OCI-LY7 (cell line): ENCODE results near the gene SLC6A7. TPM values are rescaled to one million over a fixed set of nuclear protein-coding genes. Genes with fewer than 3 reads are reported as not detected.

Source experiments
- BruUV-seq: library from RNA; stranded (reverse); fragments of 400-500 nt; replicated peaks from 2 replicates; lab custom pipeline; 2021; lab: Mats Ljungman, UMichigan
- CTCF ChIA-PET: fragments of 300-600 bp; sonication (Branson Sonifier 250); formaldehyde crosslinking; loops from one replicate; lab custom pipeline; 2022; ENCODE audit warnings: antibody characterized with exemption; ENCODE audit not compliant: unreplicated experiment; lab: Charles Lee
- POLR2A ChIA-PET: fragments of 300-600 bp; sonication (Branson Sonifier 250); formaldehyde crosslinking; loops from one replicate; lab custom pipeline; 2022; ENCODE audit warnings: antibody characterized with exemption; lab: Charles Lee
- DNase-seq: peaks from one replicate; pipeline ENCODE4 v3.0.0-alpha.2; 2015; ENCODE audit warnings: low spot score
- H2AFZ ChIP-seq: fragments of 200-600 bp; sonication (generic), shearing (Covaris generic); 2 replicates; pipeline ENCODE4 v1.6.1; 2014; ENCODE audit warnings: mild to moderate bottlenecking, antibody characterized with exemption, low read length, moderate library complexity
- H3K27ac ChIP-seq: fragments of 200-600 bp; sonication (generic); 2 replicates; pipeline ENCODE4 v1.5.1; 2014; ENCODE audit warnings: mixed run types, low read depth, mild to moderate bottlenecking, moderate library complexity, low read length, inconsistent platforms; ENCODE audit not compliant: poor library complexity, severe bottlenecking
- H3K36me3 ChIP-seq: fragments of 200-600 bp; sonication (generic); 2 replicates; pipeline ENCODE4 v1.6.1; 2014; ENCODE audit warnings: mild to moderate bottlenecking, antibody characterized with exemption, low read length, moderate library complexity, mixed read lengths; ENCODE audit not compliant: insufficient read depth
- H3K4me1 ChIP-seq: fragments of 200-600 bp; sonication (generic); 2 replicates; pipeline ENCODE4 v1.5.1; 2014; ENCODE audit warnings: mild to moderate bottlenecking, low read length; ENCODE audit not compliant: insufficient read depth, poor library complexity, severe bottlenecking
- H3K4me2 ChIP-seq: fragments of 200-600 bp; sonication (generic); 2 replicates; pipeline ENCODE4 v1.6.1; 2014; ENCODE audit warnings: mild to moderate bottlenecking, low read length
- H3K4me3 ChIP-seq: fragments of 200-600 bp; sonication (generic); 2 replicates; pipeline ENCODE4 v1.5.1; 2014; ENCODE audit warnings: mild to moderate bottlenecking, low read depth, low read length; ENCODE audit not compliant: poor library complexity, severe bottlenecking
- H3K79me2 ChIP-seq: fragments of 200-600 bp; sonication (generic); 2 replicates; pipeline ENCODE4 v1.6.1; 2016; ENCODE audit warnings: low read depth, mild to moderate bottlenecking, low read length, moderate library complexity, mixed read lengths; ENCODE audit not compliant: insufficient read depth
- H3K9me2 ChIP-seq: fragments of 200-600 bp; sonication (generic); 2 replicates; pipeline ENCODE4 v1.6.1; 2016; ENCODE audit warnings: mild to moderate bottlenecking, low read length, mixed read lengths; ENCODE audit not compliant: insufficient read depth
- H3K9me3 ChIP-seq: fragments of 200-600 bp; sonication (generic); 2 replicates; pipeline ENCODE4 v1.6.1; 2014; ENCODE audit warnings: mild to moderate bottlenecking, mixed run types, low read length, mixed read lengths
- H4K20me1 ChIP-seq: fragments of 200-600 bp; sonication (generic); 2 replicates; pipeline ENCODE4 v1.6.1; 2014; ENCODE audit warnings: mild to moderate bottlenecking, antibody characterized with exemption, low read length, moderate library complexity, mixed read lengths; ENCODE audit not compliant: insufficient read depth
- EZH2phosphoT487 ChIP-seq: fragments of 200-600 bp; sonication (generic); IDR thresholded peaks from 2 replicates; pipeline ENCODE4 v1.6.1; 2018; ENCODE audit warnings: low read depth, borderline replicate concordance, mild to moderate bottlenecking, mixed run types, antibody characterized with exemption, low read length, moderate library complexity, mixed read lengths
- intact Hi-C: fragments of 100-400 bp; cut with micrococcal nuclease; formaldehyde crosslinking; loops from one replicate; pipeline ENCODE4 v1.10.0; 2022; ENCODE audit not compliant: unreplicated experiment
- total RNA-seq, 2 experiments: library from RNA; depleted of rRNA in 1 of 2; stranded (reverse); fragments of >200 nt in 1 of 2; shearing (Covaris generic) in 1 of 2; gene quantifications; 2 replicates each; pipeline ENCODE4 v1.2.3, GENCODE V29; 2014 to 2022
- TF ChIP-seq, protein P1 (sequence below): fragments of 200-600 bp; sonication (generic); conservative IDR thresholded peaks from 2 replicates; pipeline ENCODE4 v1.5.1; 2014; ENCODE audit warnings: mild to moderate bottlenecking, antibody characterized with exemption, low read length, moderate library complexity, mixed read lengths

Gene SLC6A7
- total RNA-seq, 2 experiments from 2014 or later, result not detected

DNA sequence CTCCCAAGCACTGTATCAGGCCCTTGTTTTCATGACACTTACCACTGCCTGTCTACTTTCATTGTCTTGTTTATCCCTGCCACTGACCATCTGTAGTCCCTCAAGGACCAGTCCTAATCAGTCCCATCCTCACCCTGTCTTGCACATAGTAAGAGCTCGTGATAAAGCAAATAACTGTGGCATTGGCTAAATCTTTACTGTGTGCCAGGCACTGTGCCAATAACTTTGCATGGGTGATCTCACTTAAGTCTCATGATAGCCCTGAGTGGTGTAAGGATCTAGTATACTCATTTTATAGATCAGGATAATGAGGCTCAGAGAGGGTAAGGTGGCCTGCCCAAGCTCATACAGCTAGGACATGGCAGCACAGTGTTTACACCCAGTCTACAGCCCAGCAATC, 17.7 kb upstream of the SLC6A7 start:
- Histone ChIP-seq H3K27ac (no peak overlapping the region), H2AFZ (no peak overlapping the region), H3K36me3 (no peaks in the 10 kb centered on the region), H3K4me2 (no peak overlapping the region), H4K20me1 (no peaks in the 10 kb centered on the region), H3K9me2 (no peaks in the 10 kb centered on the region), H3K9me3 (no peaks in the 10 kb centered on the region), H3K4me3 (no peak overlapping the region), H3K79me2 (no peaks in the 10 kb centered on the region), H3K4me1 (no peaks in the 10 kb centered on the region)
- TF ChIP-seq, protein P1, sequence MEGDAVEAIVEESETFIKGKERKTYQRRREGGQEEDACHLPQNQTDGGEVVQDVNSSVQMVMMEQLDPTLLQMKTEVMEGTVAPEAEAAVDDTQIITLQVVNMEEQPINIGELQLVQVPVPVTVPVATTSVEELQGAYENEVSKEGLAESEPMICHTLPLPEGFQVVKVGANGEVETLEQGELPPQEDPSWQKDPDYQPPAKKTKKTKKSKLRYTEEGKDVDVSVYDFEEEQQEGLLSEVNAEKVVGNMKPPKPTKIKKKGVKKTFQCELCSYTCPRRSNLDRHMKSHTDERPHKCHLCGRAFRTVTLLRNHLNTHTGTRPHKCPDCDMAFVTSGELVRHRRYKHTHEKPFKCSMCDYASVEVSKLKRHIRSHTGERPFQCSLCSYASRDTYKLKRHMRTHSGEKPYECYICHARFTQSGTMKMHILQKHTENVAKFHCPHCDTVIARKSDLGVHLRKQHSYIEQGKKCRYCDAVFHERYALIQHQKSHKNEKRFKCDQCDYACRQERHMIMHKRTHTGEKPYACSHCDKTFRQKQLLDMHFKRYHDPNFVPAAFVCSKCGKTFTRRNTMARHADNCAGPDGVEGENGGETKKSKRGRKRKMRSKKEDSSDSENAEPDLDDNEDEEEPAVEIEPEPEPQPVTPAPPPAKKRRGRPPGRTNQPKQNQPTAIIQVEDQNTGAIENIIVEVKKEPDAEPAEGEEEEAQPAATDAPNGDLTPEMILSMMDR, result no peak
- no peak for TF ChIP-seq EZH2phosphoT487
- POLR2A ChIA-PET, result interaction anchor here (0.6 kb wide), 1 partner anchor 571 kb away, joined by 3 read pairs; no protein-coding TSS in a partner anchor
- no peak for DNase-seq
- BruUV-seq, result no TSS peak
- CTCF ChIA-PET, result no interaction called here
- intact Hi-C loops, result no loop called here

GRCh38 chr5:150172556-150172955, 17.3 kb upstream of the SLC6A7 start:
- Histone ChIP-seq H3K9me2 (no peaks in the 10 kb centered on the region), H3K4me3 (no peak overlapping the region), H2AFZ (no peak overlapping the region), H3K79me2 (no peaks in the 10 kb centered on the region), H3K4me2 (no peak overlapping the region), H3K4me1 (no peaks in the 10 kb centered on the region), H3K36me3 (no peaks in the 10 kb centered on the region), H3K9me3 (no peaks in the 10 kb centered on the region), H4K20me1 (no peaks in the 10 kb centered on the region), H3K27ac (no peak overlapping the region)
- intact Hi-C loops, result no loop called here
- CTCF ChIA-PET, result no interaction called here
- POLR2A ChIA-PET, result interaction anchor here (0.6 kb wide), 1 partner anchor 571 kb away, joined by 3 read pairs; no protein-coding TSS in a partner anchor
- TF ChIP-seq EZH2phosphoT487, result no peak
- TF ChIP-seq, protein P1, result no peak
- no peak for DNase-seq
- no TSS peak for BruUV-seq

DNA sequence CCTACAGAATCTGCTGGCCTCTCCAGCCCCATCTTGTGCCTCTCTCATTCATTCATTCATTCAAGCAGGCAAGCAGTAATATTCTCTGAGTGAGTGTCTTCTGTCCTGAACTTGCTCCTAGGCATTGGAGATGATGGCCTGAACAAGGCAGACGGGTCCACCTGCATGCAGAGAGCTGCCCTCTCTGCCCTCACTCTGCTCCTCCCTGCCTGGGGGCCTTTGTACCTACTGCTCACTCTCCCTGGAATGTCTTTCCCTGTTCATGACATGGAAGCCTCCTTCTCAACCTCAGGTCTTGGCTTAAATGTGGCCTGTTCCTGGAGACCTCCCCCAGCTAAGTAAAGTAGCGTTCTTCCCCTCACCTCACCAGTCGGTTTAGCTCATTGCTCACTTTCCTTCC, 16.7 kb upstream of the SLC6A7 start:
- DNase-seq, result no peak
- CTCF ChIA-PET, result no interaction called here
- intact Hi-C loops, result no loop called here
- H3K4me1 ChIP-seq, result no peaks in the 10 kb centered on the region
- H3K9me2 ChIP-seq, result no peaks in the 10 kb centered on the region
- BruUV-seq, result no TSS peak
- H3K9me3 ChIP-seq, result no peaks in the 10 kb centered on the region
- H3K79me2 ChIP-seq, result no peaks in the 10 kb centered on the region
- POLR2A ChIA-PET, result no interaction called here
- H3K36me3 ChIP-seq, result no peaks in the 10 kb centered on the region
- no peak overlapping the region for H2AFZ ChIP-seq
- no peak overlapping the region for H3K27ac ChIP-seq
- no peak overlapping the region for H3K4me2 ChIP-seq
- H4K20me1 ChIP-seq, result no peaks in the 10 kb centered on the region
- H3K4me3 ChIP-seq, result no peak overlapping the region
- TF ChIP-seq, protein P1, result no peak
- TF ChIP-seq EZH2phosphoT487, result no peak
